Activated CD8-positive, alpha-beta memory T cell treated with anti-CD3 and anti-CD28 coated beads for 4 hours (primary cell): ENCODE data around the gene ADAMTS19.

Experiments used
- DNase-seq, 2 donors: peaks; one replicate each; pipeline ENCODE4 v3.0.0-alpha.2; 2020; ENCODE audit warnings: low read depth in 2 of 2

Gene ADAMTS19

GRCh38 chr5:129670957-129671500 is 210.9 kb downstream of the ADAMTS19 start:
- DNase-seq = no peak

- no peak for DNase-seq
These were observed 211.9 kb downstream of the ADAMTS19 start for GRCh38 chr5:129672006-129672405.

- DNase-seq = no peak
These were observed 219.6 kb downstream of the ADAMTS19 start for GRCh38 chr5:129679671-129680070.

- no peak for DNase-seq
These were observed 227.8 kb downstream of the ADAMTS19 start for GRCh38 chr5:129687941-129688340.

GRCh38 chr5:129689045-129689444 is 228.9 kb downstream of the ADAMTS19 start:
- DNase-seq = no peak

- no peak for DNase-seq
These were observed 231.1 kb downstream of the ADAMTS19 start for GRCh38 chr5:129691220-129691619.

GRCh38 chr5:129696636-129697035 is 236.5 kb downstream of the ADAMTS19 start:
- DNase-seq = no peak

GRCh38 chr5:129698661-129699060 is 238.6 kb downstream of the ADAMTS19 start:
- no peak for DNase-seq

GRCh38 chr5:129716235-129716634 is 256.1 kb downstream of the ADAMTS19 start:
- DNase-seq = no peak

GRCh38 chr5:129716651-129717050 is 256.6 kb downstream of the ADAMTS19 start:
- no peak for DNase-seq

GRCh38 chr5:129717751-129718310 is 257.7 kb downstream of the ADAMTS19 start:
- no peak for DNase-seq

GRCh38 chr5:129718471-129719090 is 258.5 kb downstream of the ADAMTS19 start:
- no peak for DNase-seq

- DNase-seq = no peak
These were observed 264.1 kb downstream of the ADAMTS19 start for GRCh38 chr5:129724222-129724621.

- no peak for DNase-seq
These were observed 264.5 kb downstream of the ADAMTS19 start for GRCh38 chr5:129724647-129725046.

GRCh38 chr5:129739773-129740172 is 279.7 kb downstream of the ADAMTS19 start:
- DNase-seq = no peak

GRCh38 chr5:129743541-129744187 is 283.6 kb downstream of the ADAMTS19 start:
- no peak for DNase-seq

GRCh38 chr5:129745997-129746396 is 285.9 kb downstream of the ADAMTS19 start:
- no peak for DNase-seq

- no peak for DNase-seq
These were observed 286.8 kb downstream of the ADAMTS19 start for GRCh38 chr5:129746876-129747275.

GRCh38 chr5:129747572-129748407 is 287.7 kb downstream of the ADAMTS19 start, which contains the start of gene MINAR2:
TSS of gene MINAR2 (plus strand) at chr5:129748094. CDS start at chr5:129748191, 97 bp downstream.
- no peak for DNase-seq

GRCh38 chr5:129748913-129749880 is 289.1 kb downstream of the ADAMTS19 start:
- DNase-seq = no peak
